K562 (cell line): Measurements from ENCODE around the gene SCAP. TPM values are rescaled to one million over a fixed set of nuclear protein-coding genes. Genes with fewer than 3 reads are reported as not detected.

Experiments
- ATAC-seq: fragments of 200-7000 bp; cut with Tn5 transposase; 3 replicates; pipeline ENCODE4 v1.9.1; 2020; ENCODE audit warnings: moderate library complexity
- BruUV-seq: library from RNA; stranded (reverse); fragments of 400-500 nt; replicated peaks from 2 replicates; lab custom pipeline; 2021; lab: Mats Ljungman, UMichigan
- CTCF ChIA-PET: fragments of 300-600 bp; formaldehyde crosslinking; extraction: SDS; loops from one replicate; lab custom pipeline; 2021; ENCODE audit warnings: low intra/inter-chr PET ratio; lab: Yijun Ruan, JAX
- POLR2A ChIA-PET: fragments of 300-600, 350-650 bp; sonication (Branson Sonifier 250); formaldehyde crosslinking; extraction: SDS; loops from one replicate; lab custom pipeline; 2021; ENCODE audit warnings: antibody characterized with exemption, inconsistent platforms; lab: Yijun Ruan, JAX
- DNase-seq, 4 experiments: peaks; one replicate each; pipeline versions ENCODE4 v3.0.0 to v3.0.0-alpha.2; 2011 to 2018; ENCODE audit warnings: low spot score in 3 of 4, mixed read lengths in 3 of 4; ENCODE audit errors: extremely low read depth in 1 of 4
- FAIRE-seq: peaks from 2 replicates; lab custom pipeline; 2011; peaks lifted over from hg19 to GRCh38; lab: Jason Lieb, UNC
- H2AFZ ChIP-seq: 2 replicates; pipeline ENCODE4 v1.6.0; 2011; ENCODE audit warnings: low read depth, low read length, control low read depth, inconsistent platforms
- H3K27ac ChIP-seq: fragments of 200-600 bp; 3 replicates; pipeline ENCODE4 v1.8.0; 2011; ENCODE audit warnings: low read depth, mild to moderate bottlenecking, control low read depth, inconsistent platforms, low read length, moderate library complexity, mixed read lengths; ENCODE audit errors: extremely low read depth
- H3K27me3 ChIP-seq, 2 experiments: fragments of 300-600 bp in 1 of 2; 2 replicates in 1 of 2; 3 replicates in 1 of 2; pipeline versions ENCODE4 v1.6.0 to v1.8.0; 2011; ENCODE audit warnings: inconsistent platforms in 2 of 2, low read length in 2 of 2, mild to moderate bottlenecking in 1 of 2, mixed read lengths in 1 of 2, moderate library complexity in 1 of 2; ENCODE audit not compliant: control insufficient read depth in 2 of 2, insufficient read depth in 2 of 2
- H3K36me3 ChIP-seq: fragments of 300-600 bp; 3 replicates; pipeline ENCODE4 v1.8.0; 2011; ENCODE audit warnings: mild to moderate bottlenecking, low read length, inconsistent platforms; ENCODE audit not compliant: control insufficient read depth, insufficient read depth
- H3K4me1 ChIP-seq, 2 experiments: fragments of 200-600 bp in 1 of 2; replicated peaks in 1 of 2; 2 replicates in 1 of 2; 3 replicates in 1 of 2; pipeline versions ENCODE4 v1.5.1 to v1.8.0; 2011; ENCODE audit warnings: inconsistent platforms in 2 of 2, low read length in 2 of 2, mild to moderate bottlenecking in 1 of 2, mixed read lengths in 1 of 2, moderate library complexity in 1 of 2; ENCODE audit not compliant: control insufficient read depth in 2 of 2, insufficient read depth in 2 of 2
- H3K4me2 ChIP-seq: 2 replicates; pipeline ENCODE4 v1.6.1; 2011; ENCODE audit warnings: low read length, control low read depth, inconsistent platforms, mixed read lengths; ENCODE audit not compliant: insufficient read depth
- H3K4me3 ChIP-seq: fragments of 200-600 bp; sonication (generic), shearing (Covaris generic); 2 replicates; pipeline ENCODE4 v1.5.1; 2016; ENCODE audit warnings: control low read depth, inconsistent platforms
- H3K79me2 ChIP-seq: fragments of 200-600 bp; 3 replicates; pipeline ENCODE4 v1.8.0; 2011; ENCODE audit warnings: low read length, inconsistent platforms; ENCODE audit not compliant: control insufficient read depth, insufficient read depth
- H3K9ac ChIP-seq, 2 experiments: 2 replicates each; pipeline versions ENCODE4 v1.6.0 to v1.6.1; 2011; ENCODE audit warnings: low read depth in 2 of 2, low read length in 2 of 2, control low read depth in 1 of 2, inconsistent platforms in 1 of 2, mild to moderate bottlenecking in 1 of 2, mixed read lengths in 1 of 2; ENCODE audit not compliant: insufficient read depth in 1 of 2
- H3K9me1 ChIP-seq: one replicate; pipeline ENCODE4 v1.6.0; 2011; ENCODE audit warnings: inconsistent platforms, mild to moderate bottlenecking, low read length, moderate library complexity; ENCODE audit not compliant: control insufficient read depth, insufficient read depth
- H3K9me3 ChIP-seq: replicated peaks from 2 replicates; pipeline ENCODE4 v1.5.1; 2011; ENCODE audit warnings: low read depth, low read length, inconsistent platforms; ENCODE audit not compliant: control insufficient read depth, insufficient read depth
- H4K20me1 ChIP-seq: replicated peaks from 2 replicates; pipeline ENCODE4 v1.6.1; 2011; ENCODE audit warnings: low read length, inconsistent platforms, mixed read lengths; ENCODE audit not compliant: control insufficient read depth, insufficient read depth
- AFF4 ChIP-seq: sonication (generic); formaldehyde crosslinking; IDR thresholded peaks from 2 replicates; pipeline ENCODE4 v1.8.0; 2023; ENCODE audit warnings: mild to moderate bottlenecking, missing genetic modification reagents
- CBFB ChIP-seq: sonication (generic); formaldehyde crosslinking; IDR thresholded peaks from 2 replicates; pipeline ENCODE4 v1.4.0; 2020; ENCODE audit warnings: mild to moderate bottlenecking, missing genetic modification reagents
- CTBP1 ChIP-seq: fragments of 450-650 bp; IDR thresholded peaks from 2 replicates; pipeline ENCODE4 v1.6.1; 2016; ENCODE audit warnings: borderline replicate concordance
- DNMT1 ChIP-seq: fragments of 450-650 bp; IDR thresholded peaks from 2 replicates; pipeline ENCODE4 v1.6.1; 2016; ENCODE audit warnings: antibody characterized with exemption, mild to moderate bottlenecking
- XRCC4 ChIP-seq: IDR thresholded peaks from one replicate; pipeline ENCODE4 v1.6.1; 2011; ENCODE audit not compliant: insufficient read depth, insufficient read length; ENCODE audit errors: extremely low read depth
- ZNF143 ChIP-seq: sonication (generic); formaldehyde crosslinking; IDR thresholded peaks from 2 replicates; pipeline ENCODE4 v1.9.0; 2022; ENCODE audit warnings: mild to moderate bottlenecking, missing genetic modification reagents
- WGBS: fragments of 100-300 bp; shearing (Covaris generic); methylation state at CpG from one replicate; pipeline ENCODE4 v1.1.6; 2016; ENCODE audit warnings: low coverage, mixed read lengths; ENCODE audit not compliant: insufficient coverage; ENCODE audit errors: missing lambda C conversion rate; 5-methylcytosine and 5-hydroxymethylcytosine counted together
- in situ Hi-C: fragments of 300-500 bp; cut with MboI; formaldehyde crosslinking; loops from 4 replicates; pipeline ENCODE4 v1.15.0; 2018; ENCODE audit warnings: inconsistent platforms, mixed read lengths
- intact Hi-C: fragments of 100-400 bp; cut with micrococcal nuclease; formaldehyde crosslinking; loops from 2 replicates; pipeline ENCODE4 v1.14.2; 2022
- polyA plus RNA-seq, 8 experiments: library from polyadenylated mRNA; depleted of rRNA in 4 of 8; stranded (reverse) in 5 of 8; unstranded in 3 of 8; fragments of >200 nt; fragmentation: Nextera tagmentation in 2 of 8; fragmentation: Illumina TruSeq in 1 of 8; extraction: Ambion mirVana in 2 of 8; extraction: Trizol in 1 of 8; gene quantifications; 2 replicates each; pipeline versions ENCODE4 v1.2.1 to v1.2.3, GENCODE V29; 2011 to 2014; ENCODE audit warnings: inconsistent platforms in 1 of 8, missing spikeins in 1 of 8
- total RNA-seq, 7 experiments: library from RNA; depleted of rRNA in 6 of 7; stranded (reverse); fragments of >200 nt in 6 of 7; fragmentation: Illumina TruSeq in 2 of 7; extraction: Trizol in 2 of 7; gene quantifications; 2 replicates each; pipeline versions ENCODE4 v1.2.1 to v1.2.3, GENCODE V29; 2011 to 2021; ENCODE audit warnings: low replicate concordance in 1 of 7
- TF ChIP-seq, protein P1 (sequence below), 2 experiments: fragments of 450-650 bp; IDR thresholded peaks; 2 replicates each; pipeline ENCODE4 v1.6.1; 2016; ENCODE audit warnings: mild to moderate bottlenecking in 2 of 2, borderline replicate concordance in 1 of 2, low read depth in 1 of 2, moderate library complexity in 1 of 2

Gene SCAP
- total and polyA plus RNA-seq, 9 of the 15 experiments (the other 6 are each of a cell fraction or from before 2014, with no cell fraction given): 2.6 to 104 (median 37.8) TPM

DNA sequence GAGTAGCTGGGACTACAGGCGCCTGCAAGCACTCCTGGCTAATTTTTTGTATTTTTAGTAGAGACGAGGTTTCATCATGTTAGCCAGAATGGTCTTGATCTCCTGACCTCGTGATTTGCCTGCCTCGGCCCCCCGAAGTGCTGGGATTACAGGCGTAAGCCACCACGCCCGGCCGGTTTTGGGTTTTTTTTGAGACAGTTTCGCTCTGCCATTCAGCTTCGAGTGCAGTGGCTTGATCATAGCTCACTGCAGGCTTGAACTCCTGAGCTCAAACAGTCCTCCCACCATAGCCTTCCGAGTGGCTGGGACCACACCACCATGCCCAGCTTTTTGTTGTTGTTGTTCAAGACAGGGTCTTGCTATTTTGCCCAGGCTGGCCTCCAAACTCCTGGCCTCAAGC is 16.0 kb upstream of the SCAP start:
- no peaks in the 10 kb centered on the region for H3K9me3 ChIP-seq
- H4K20me1 ChIP-seq: no peaks in the 10 kb centered on the region
- 85% methylated on average over 12 of the region's 12 CpGs for WGBS
- H3K79me2 ChIP-seq: no peaks in the 10 kb centered on the region
- ATAC-seq: no peak
- no peak overlapping the region for H3K27ac ChIP-seq
- no peaks in the 10 kb centered on the region for H3K27me3 ChIP-seq
- intact Hi-C loops: no loop called here
- CTCF ChIA-PET: no interaction called here
- H3K36me3 ChIP-seq: peaks cover 62% of the 10 kb centered on the region
- POLR2A ChIA-PET: interaction anchor here (1.3 to 1.4 kb wide), 2 partner anchors 9 to 17 kb away, joined by 6 read pairs; no protein-coding TSS in a partner anchor
- no peak overlapping the region for H3K4me3 ChIP-seq
- no peak for FAIRE-seq
- H3K4me1 ChIP-seq: peaks cover 2 to 4% of the 10 kb centered on the region in 2 experiments; a peak in 4 of 5 replicates
- in situ Hi-C loops: no loop called here
- BruUV-seq: no TSS peak
- no peak overlapping the region for H2AFZ ChIP-seq
- no peaks in the 10 kb centered on the region for H3K9me1 ChIP-seq
- DNase-seq: no peak
- H3K9ac ChIP-seq: no peak overlapping the region
- H3K4me2 ChIP-seq: no peak overlapping the region
- no peak for TF ChIP-seq CTBP1
- TF ChIP-seq DNMT1: no peak
- TF ChIP-seq CBFB (CRISPR knock-in tag): no peak
- no peak for TF ChIP-seq AFF4 (CRISPR knock-in tag)
- TF ChIP-seq, protein P1, sequence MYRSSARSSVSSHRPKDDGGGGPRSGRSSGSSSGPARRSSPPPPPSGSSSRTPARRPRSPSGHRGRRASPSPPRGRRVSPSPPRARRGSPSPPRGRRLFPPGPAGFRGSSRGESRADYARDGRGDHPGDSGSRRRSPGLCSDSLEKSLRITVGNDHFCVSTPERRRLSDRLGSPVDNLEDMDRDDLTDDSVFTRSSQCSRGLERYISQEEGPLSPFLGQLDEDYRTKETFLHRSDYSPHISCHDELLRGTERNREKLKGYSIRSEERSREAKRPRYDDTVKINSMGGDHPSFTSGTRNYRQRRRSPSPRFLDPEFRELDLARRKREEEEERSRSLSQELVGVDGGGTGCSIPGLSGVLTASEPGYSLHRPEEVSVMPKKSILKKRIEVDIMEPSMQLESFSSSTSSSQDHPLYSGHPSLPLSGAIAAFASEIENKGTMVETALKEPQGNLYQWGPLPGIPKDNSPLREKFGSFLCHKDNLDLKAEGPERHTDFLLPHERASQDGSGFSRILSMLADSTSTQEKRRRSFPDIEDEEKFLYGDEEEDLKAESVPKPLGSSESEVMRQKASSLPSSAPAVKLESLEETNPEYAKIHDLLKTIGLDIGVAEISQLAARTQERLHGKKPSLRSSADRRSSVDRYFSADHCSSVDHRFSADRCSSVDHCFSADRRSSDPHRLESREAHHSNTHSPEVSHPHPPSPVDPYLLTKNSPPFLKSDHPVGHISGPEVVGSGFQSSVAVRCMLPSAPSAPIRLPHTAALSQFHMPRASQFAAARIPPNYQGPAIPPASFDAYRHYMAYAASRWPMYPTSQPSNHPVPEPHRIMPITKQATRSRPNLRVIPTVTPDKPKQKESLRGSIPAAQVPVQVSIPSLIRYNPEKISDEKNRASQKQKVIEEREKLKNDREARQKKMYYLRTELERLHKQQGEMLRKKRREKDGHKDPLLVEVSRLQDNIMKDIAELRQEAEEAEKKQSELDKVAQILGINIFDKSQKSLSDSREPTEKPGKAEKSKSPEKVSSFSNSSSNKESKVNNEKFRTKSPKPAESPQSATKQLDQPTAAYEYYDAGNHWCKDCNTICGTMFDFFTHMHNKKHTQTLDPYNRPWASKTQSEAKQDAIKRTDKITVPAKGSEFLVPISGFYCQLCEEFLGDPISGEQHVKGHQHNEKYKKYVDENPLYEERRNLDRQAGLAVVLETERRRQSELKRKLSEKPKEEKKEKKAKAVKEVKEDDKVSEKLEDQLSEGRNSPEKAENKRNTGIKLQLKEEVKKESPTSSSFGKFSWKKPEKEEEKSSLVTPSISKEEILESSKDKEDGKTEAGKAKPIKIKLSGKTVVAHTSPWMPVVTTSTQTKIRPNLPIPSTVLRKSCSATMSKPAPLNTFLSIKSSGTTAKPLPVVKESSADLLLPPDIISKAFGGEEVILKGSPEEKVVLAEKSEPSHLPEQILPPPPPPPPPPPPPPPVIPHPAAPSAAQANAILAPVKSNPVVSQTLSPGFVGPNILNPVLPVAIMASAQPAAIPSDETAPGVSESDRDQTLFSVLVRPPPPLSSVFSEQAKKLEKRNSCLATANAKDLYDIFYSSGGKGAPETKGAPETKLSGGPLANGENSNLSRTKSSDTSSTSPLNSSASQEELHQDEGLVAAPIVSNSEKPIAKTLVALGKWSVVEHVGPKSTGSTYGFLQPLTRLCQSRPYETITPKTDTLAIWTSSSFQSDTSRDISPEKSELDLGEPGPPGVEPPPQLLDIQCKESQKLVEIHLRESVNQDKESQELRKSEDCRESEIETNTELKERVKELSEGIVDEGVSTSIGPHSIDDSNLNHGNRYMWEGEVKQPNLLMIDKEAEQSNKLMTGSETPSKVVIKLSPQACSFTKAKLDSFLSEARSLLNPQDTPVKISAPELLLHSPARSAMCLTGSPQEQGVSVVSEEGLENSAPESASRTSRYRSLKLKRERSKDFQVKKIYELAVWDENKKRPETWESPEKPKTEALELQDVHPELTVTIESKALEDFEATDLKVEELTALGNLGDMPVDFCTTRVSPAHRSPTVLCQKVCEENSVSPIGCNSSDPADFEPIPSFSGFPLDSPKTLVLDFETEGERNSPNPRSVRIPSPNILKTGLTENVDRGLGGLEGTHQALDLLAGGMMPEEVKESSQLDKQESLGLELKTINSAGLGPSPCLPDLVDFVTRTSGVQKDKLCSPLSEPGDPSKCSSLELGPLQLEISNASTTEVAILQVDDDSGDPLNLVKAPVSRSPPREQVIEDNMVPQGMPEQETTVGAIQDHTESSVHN (IDR thresholded peaks at IDR 0.05; ENCODE audit: borderline replicate concordance in 1 of 2, low read depth in 1 of 2): no peak
- TF ChIP-seq XRCC4: no peak
- TF ChIP-seq ZNF143 (CRISPR knock-in tag): no peak
